Transverse colon (tissue), 4 donors: ENCODE measurements around the gene SLC4A7.

Source experiments
- POLR2A ChIP-seq: fragments of 450-650 bp; IDR thresholded peaks from one replicate; pipeline ENCODE4 v1.6.1; 2016; ENCODE audit warnings: antibody characterized with exemption, mild to moderate bottlenecking, moderate library complexity
- POLR2AphosphoS5 ChIP-seq, 3 donors: sonication (generic); formaldehyde crosslinking; IDR thresholded peaks; one replicate each; pipeline ENCODE4 v1.6.1; 2016; ENCODE audit warnings: antibody characterized with exemption in 3 of 3
- TF ChIP-seq, protein P1 (sequence below), 5 experiments: fragments of 200-600 bp in 3 of 5; fragments of 450-650 bp in 2 of 5; sonication (generic) in 3 of 5; IDR thresholded peaks; 1 replicate in 2 of 5; 2 replicates in 3 of 5; pipeline ENCODE4 v1.5.1; 2016 to 2017; ENCODE audit warnings: antibody characterized with exemption in 5 of 5, inconsistent platforms in 3 of 5, mild to moderate bottlenecking in 2 of 5, moderate library complexity in 1 of 5

DNA sequence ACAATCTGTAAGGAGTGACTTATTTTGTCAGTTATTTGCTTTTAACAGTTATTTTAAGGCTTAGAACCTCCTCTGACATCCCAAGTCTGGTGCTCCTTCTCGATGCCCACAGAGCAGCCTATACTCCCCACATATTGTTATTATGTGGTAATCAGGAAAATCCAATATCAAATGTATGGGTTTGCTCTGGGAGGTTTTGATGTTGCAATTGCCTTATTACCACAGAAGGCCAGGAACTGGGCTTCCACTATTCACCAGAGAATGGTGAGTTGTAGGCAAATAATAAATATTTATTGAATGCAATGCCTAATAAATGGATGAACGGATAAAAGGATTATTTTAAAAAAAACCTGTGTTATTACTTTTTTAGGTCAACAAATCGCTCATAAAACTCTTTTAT is 127.2 kb downstream of the SLC4A7 start:
- TF ChIP-seq, protein P1, sequence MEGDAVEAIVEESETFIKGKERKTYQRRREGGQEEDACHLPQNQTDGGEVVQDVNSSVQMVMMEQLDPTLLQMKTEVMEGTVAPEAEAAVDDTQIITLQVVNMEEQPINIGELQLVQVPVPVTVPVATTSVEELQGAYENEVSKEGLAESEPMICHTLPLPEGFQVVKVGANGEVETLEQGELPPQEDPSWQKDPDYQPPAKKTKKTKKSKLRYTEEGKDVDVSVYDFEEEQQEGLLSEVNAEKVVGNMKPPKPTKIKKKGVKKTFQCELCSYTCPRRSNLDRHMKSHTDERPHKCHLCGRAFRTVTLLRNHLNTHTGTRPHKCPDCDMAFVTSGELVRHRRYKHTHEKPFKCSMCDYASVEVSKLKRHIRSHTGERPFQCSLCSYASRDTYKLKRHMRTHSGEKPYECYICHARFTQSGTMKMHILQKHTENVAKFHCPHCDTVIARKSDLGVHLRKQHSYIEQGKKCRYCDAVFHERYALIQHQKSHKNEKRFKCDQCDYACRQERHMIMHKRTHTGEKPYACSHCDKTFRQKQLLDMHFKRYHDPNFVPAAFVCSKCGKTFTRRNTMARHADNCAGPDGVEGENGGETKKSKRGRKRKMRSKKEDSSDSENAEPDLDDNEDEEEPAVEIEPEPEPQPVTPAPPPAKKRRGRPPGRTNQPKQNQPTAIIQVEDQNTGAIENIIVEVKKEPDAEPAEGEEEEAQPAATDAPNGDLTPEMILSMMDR (IDR thresholded peaks at IDR 0.05) = no peak
- no peak for TF ChIP-seq POLR2A
- no peak for TF ChIP-seq POLR2AphosphoS5 (IDR thresholded peaks at IDR 0.05)
